K562 (cell line): ENCODE measurements around the gene PRUNE1. TPM values are rescaled to one million over a fixed set of nuclear protein-coding genes. Genes with fewer than 3 reads are reported as not detected.
A peak's percentile ranks its signal among the peaks of the same experiment; 100 is the strongest.

Experiments
- ATAC-seq: fragments of 200-7000 bp; cut with Tn5 transposase; 3 replicates; pipeline ENCODE4 v1.9.1; 2020; ENCODE audit warnings: moderate library complexity
- BruUV-seq: library from RNA; stranded (reverse); fragments of 400-500 nt; replicated peaks from 2 replicates; lab custom pipeline; 2021; lab: Mats Ljungman, UMichigan
- CTCF ChIA-PET: fragments of 300-600 bp; formaldehyde crosslinking; extraction: SDS; loops from one replicate; lab custom pipeline; 2021; ENCODE audit warnings: low intra/inter-chr PET ratio; lab: Yijun Ruan, JAX
- POLR2A ChIA-PET: fragments of 300-600, 350-650 bp; sonication (Branson Sonifier 250); formaldehyde crosslinking; extraction: SDS; loops from one replicate; lab custom pipeline; 2021; ENCODE audit warnings: antibody characterized with exemption, inconsistent platforms; lab: Yijun Ruan, JAX
- DNase-seq, 4 experiments: peaks; one replicate each; pipeline versions ENCODE4 v3.0.0 to v3.0.0-alpha.2; 2011 to 2018; ENCODE audit warnings: low spot score in 3 of 4, mixed read lengths in 3 of 4; ENCODE audit errors: extremely low read depth in 1 of 4
- FAIRE-seq: peaks from 2 replicates; lab custom pipeline; 2011; peaks lifted over from hg19 to GRCh38; lab: Jason Lieb, UNC
- H2AFZ ChIP-seq: 2 replicates; pipeline ENCODE4 v1.6.0; 2011; ENCODE audit warnings: low read depth, low read length, control low read depth, inconsistent platforms
- H3K27ac ChIP-seq: fragments of 200-600 bp; 3 replicates; pipeline ENCODE4 v1.8.0; 2011; ENCODE audit warnings: low read depth, mild to moderate bottlenecking, control low read depth, inconsistent platforms, low read length, moderate library complexity, mixed read lengths; ENCODE audit errors: extremely low read depth
- H3K27me3 ChIP-seq, 2 experiments: fragments of 300-600 bp in 1 of 2; 2 replicates in 1 of 2; 3 replicates in 1 of 2; pipeline versions ENCODE4 v1.6.0 to v1.8.0; 2011; ENCODE audit warnings: inconsistent platforms in 2 of 2, low read length in 2 of 2, mild to moderate bottlenecking in 1 of 2, mixed read lengths in 1 of 2, moderate library complexity in 1 of 2; ENCODE audit not compliant: control insufficient read depth in 2 of 2, insufficient read depth in 2 of 2
- H3K36me3 ChIP-seq: fragments of 300-600 bp; 3 replicates; pipeline ENCODE4 v1.8.0; 2011; ENCODE audit warnings: mild to moderate bottlenecking, low read length, inconsistent platforms; ENCODE audit not compliant: control insufficient read depth, insufficient read depth
- H3K4me1 ChIP-seq, 2 experiments: fragments of 200-600 bp in 1 of 2; replicated peaks in 1 of 2; 2 replicates in 1 of 2; 3 replicates in 1 of 2; pipeline versions ENCODE4 v1.5.1 to v1.8.0; 2011; ENCODE audit warnings: inconsistent platforms in 2 of 2, low read length in 2 of 2, mild to moderate bottlenecking in 1 of 2, mixed read lengths in 1 of 2, moderate library complexity in 1 of 2; ENCODE audit not compliant: control insufficient read depth in 2 of 2, insufficient read depth in 2 of 2
- H3K4me2 ChIP-seq: 2 replicates; pipeline ENCODE4 v1.6.1; 2011; ENCODE audit warnings: low read length, control low read depth, inconsistent platforms, mixed read lengths; ENCODE audit not compliant: insufficient read depth
- H3K4me3 ChIP-seq: fragments of 200-600 bp; sonication (generic), shearing (Covaris generic); 2 replicates; pipeline ENCODE4 v1.5.1; 2016; ENCODE audit warnings: control low read depth, inconsistent platforms
- H3K79me2 ChIP-seq: fragments of 200-600 bp; 3 replicates; pipeline ENCODE4 v1.8.0; 2011; ENCODE audit warnings: low read length, inconsistent platforms; ENCODE audit not compliant: control insufficient read depth, insufficient read depth
- H3K9ac ChIP-seq, 2 experiments: 2 replicates each; pipeline versions ENCODE4 v1.6.0 to v1.6.1; 2011; ENCODE audit warnings: low read depth in 2 of 2, low read length in 2 of 2, control low read depth in 1 of 2, inconsistent platforms in 1 of 2, mild to moderate bottlenecking in 1 of 2, mixed read lengths in 1 of 2; ENCODE audit not compliant: insufficient read depth in 1 of 2
- H3K9me1 ChIP-seq: one replicate; pipeline ENCODE4 v1.6.0; 2011; ENCODE audit warnings: inconsistent platforms, mild to moderate bottlenecking, low read length, moderate library complexity; ENCODE audit not compliant: control insufficient read depth, insufficient read depth
- H3K9me3 ChIP-seq: replicated peaks from 2 replicates; pipeline ENCODE4 v1.5.1; 2011; ENCODE audit warnings: low read depth, low read length, inconsistent platforms; ENCODE audit not compliant: control insufficient read depth, insufficient read depth
- H4K20me1 ChIP-seq: replicated peaks from 2 replicates; pipeline ENCODE4 v1.6.1; 2011; ENCODE audit warnings: low read length, inconsistent platforms, mixed read lengths; ENCODE audit not compliant: control insufficient read depth, insufficient read depth
- GTF2E2 ChIP-seq: fragments of 200-800 bp; sonication (Bioruptor generic); IDR thresholded peaks from 2 replicates; pipeline ENCODE4 v1.6.1; 2016; ENCODE audit warnings: missing genetic modification characterization, missing compliant biosample characterization
- KHSRP ChIP-seq: fragments of 450-650 bp; IDR thresholded peaks from 2 replicates; pipeline ENCODE4 v1.6.1; 2017
- RBFOX2 ChIP-seq: fragments of 200-400 bp; formaldehyde crosslinking; IDR thresholded peaks from 2 replicates; pipeline ENCODE4 v1.6.1; 2017; ENCODE audit warnings: low read depth, mild to moderate bottlenecking, low read length, moderate library complexity
- RBM15 ChIP-seq: fragments of 200-400 bp; formaldehyde crosslinking; IDR thresholded peaks from 2 replicates; pipeline ENCODE4 v1.6.1; 2018; ENCODE audit warnings: mild to moderate bottlenecking, low read length, moderate library complexity; ENCODE audit not compliant: insufficient read depth
- TEAD1 ChIP-seq, 2 experiments: fragments of 450-650 bp in 1 of 2; sonication (generic) in 1 of 2; formaldehyde crosslinking; IDR thresholded peaks; 2 replicates each; pipeline versions ENCODE4 v1.4.0 to v1.8.0; 2020 to 2022; ENCODE audit warnings: mild to moderate bottlenecking in 2 of 2, missing genetic modification reagents in 1 of 2
- WGBS: fragments of 100-300 bp; shearing (Covaris generic); methylation state at CpG from one replicate; pipeline ENCODE4 v1.1.6; 2016; ENCODE audit warnings: low coverage, mixed read lengths; ENCODE audit not compliant: insufficient coverage; ENCODE audit errors: missing lambda C conversion rate; 5-methylcytosine and 5-hydroxymethylcytosine counted together
- in situ Hi-C: fragments of 300-500 bp; cut with MboI; formaldehyde crosslinking; loops from 4 replicates; pipeline ENCODE4 v1.15.0; 2018; ENCODE audit warnings: inconsistent platforms, mixed read lengths
- intact Hi-C: fragments of 100-400 bp; cut with micrococcal nuclease; formaldehyde crosslinking; loops from 2 replicates; pipeline ENCODE4 v1.14.2; 2022
- polyA plus RNA-seq, 8 experiments: library from polyadenylated mRNA; depleted of rRNA in 4 of 8; stranded (reverse) in 5 of 8; unstranded in 3 of 8; fragments of >200 nt; fragmentation: Nextera tagmentation in 2 of 8; fragmentation: Illumina TruSeq in 1 of 8; extraction: Ambion mirVana in 2 of 8; extraction: Trizol in 1 of 8; gene quantifications; 2 replicates each; pipeline versions ENCODE4 v1.2.1 to v1.2.3, GENCODE V29; 2011 to 2014; ENCODE audit warnings: inconsistent platforms in 1 of 8, missing spikeins in 1 of 8
- total RNA-seq, 7 experiments: library from RNA; depleted of rRNA in 6 of 7; stranded (reverse); fragments of >200 nt in 6 of 7; fragmentation: Illumina TruSeq in 2 of 7; extraction: Trizol in 2 of 7; gene quantifications; 2 replicates each; pipeline versions ENCODE4 v1.2.1 to v1.2.3, GENCODE V29; 2011 to 2021; ENCODE audit warnings: low replicate concordance in 1 of 7
- TF ChIP-seq, protein P1 (sequence below): sonication (generic); formaldehyde crosslinking; IDR thresholded peaks from 2 replicates; pipeline ENCODE4 v1.8.0; 2023; ENCODE audit warnings: missing genetic modification reagents, mild to moderate bottlenecking, borderline replicate concordance

Gene PRUNE1
- total and polyA plus RNA-seq, 9 of the 15 experiments (the other 6 are each of a cell fraction or from before 2014, with no cell fraction given) = 16.7 to 48.3 (median 26.2) TPM

GRCh38 chr1:150969626-150970025, 38.6 kb upstream of the PRUNE1 start:
- peaks cover 5% of the 10 kb centered on the region for H3K9me1 ChIP-seq
- H3K9me3 ChIP-seq = no peaks in the 10 kb centered on the region
- H4K20me1 ChIP-seq = peaks cover 38% of the 10 kb centered on the region
- FAIRE-seq (no peak), ATAC-seq (no peak), DNase-seq (no peak)
- in situ Hi-C loops (no loop called here), intact Hi-C loops (loop anchor here (10.0 kb wide), 1 partner anchor 355 kb away; no protein-coding TSS in a partner anchor)
- CTCF ChIA-PET = no interaction called here
- H3K9ac ChIP-seq = no peak overlapping the region
- POLR2A ChIA-PET = interaction anchor here (0.7 to 7.5 kb wide), 4 partner anchors 8 to 540 kb away, joined by 3 to 64 read pairs (median 4); no protein-coding TSS in a partner anchor
- no peak overlapping the region for H3K27ac ChIP-seq
- WGBS = 89% methylated on average over 3 of the region's 3 CpGs
- peaks cover 30 to 41% of the 10 kb centered on the region in 2 experiments for H3K4me1 ChIP-seq
- TF ChIP-seq TEAD1 (CRISPR knock-in tag; IDR thresholded peaks at IDR 0.05) (no peak), RBFOX2 (0 out of 2 replicates have a peak, but pooled peaks have one; percentile 11)
- no peak overlapping the region for H2AFZ ChIP-seq
- H3K36me3 ChIP-seq = peaks cover 78% of the 10 kb centered on the region
- H3K79me2 ChIP-seq = peaks cover 64% of the 10 kb centered on the region
- H3K4me2 ChIP-seq = no peak overlapping the region
- no peak overlapping the region for H3K4me3 ChIP-seq
- H3K27me3 ChIP-seq = no peaks in the 10 kb centered on the region
- BruUV-seq = no TSS peak

GRCh38 chr1:150970808-150971582, 37.3 kb upstream of the PRUNE1 start:
- peaks cover 77% of the 10 kb centered on the region for H3K79me2 ChIP-seq
- no peak overlapping the region for H3K4me3 ChIP-seq
- peak overlapping the region in 1 of 2 experiments; percentile 81; a peak in 2 of 4 replicates for H3K9ac ChIP-seq
- ATAC-seq (peak; percentile 4; the same call in 1 of the 3 replicates), FAIRE-seq (no peak), DNase-seq (peak in 1 of 4 experiments; percentile 55)
- H3K4me2 ChIP-seq = peak overlapping the region; percentile 92
- intact Hi-C loops = loop anchor here (10.0 kb wide), 1 partner anchor 356 kb away; no protein-coding TSS in a partner anchor
- POLR2A ChIA-PET = interaction anchor here (0.6 to 7.5 kb wide), 7 partner anchors 8 to 396 kb away, joined by 3 to 64 read pairs (median 4); partner anchors contain the start of genes ANXA9 and MCL1
- H3K36me3 ChIP-seq = peaks cover 66% of the 10 kb centered on the region; the same call in 2 of the 3 replicates
- H2AFZ ChIP-seq = no peak overlapping the region
- H3K9me1 ChIP-seq = peaks cover 5% of the 10 kb centered on the region
- H4K20me1 ChIP-seq = peaks cover 38% of the 10 kb centered on the region
- no peaks in the 10 kb centered on the region for H3K9me3 ChIP-seq
- peak overlapping the region; percentile 26; the same call in 1 of the 3 replicates for H3K27ac ChIP-seq
- peaks cover 32 to 48% of the 10 kb centered on the region in 2 experiments for H3K4me1 ChIP-seq
- 37% methylated on average over 11 of the region's 11 CpGs for WGBS
- in situ Hi-C loops = no loop called here
- CTCF ChIA-PET = interaction anchor here (0.7 kb wide), 1 partner anchor 277 kb away, joined by 3 read pairs; no protein-coding TSS in a partner anchor
- H3K27me3 ChIP-seq = no peaks in the 10 kb centered on the region
- no TSS peak for BruUV-seq
- TF ChIP-seq RBM15 = no peak
- TF ChIP-seq KHSRP = no peak
- TF ChIP-seq GTF2E2 = no peak
- TF ChIP-seq, protein P1, sequence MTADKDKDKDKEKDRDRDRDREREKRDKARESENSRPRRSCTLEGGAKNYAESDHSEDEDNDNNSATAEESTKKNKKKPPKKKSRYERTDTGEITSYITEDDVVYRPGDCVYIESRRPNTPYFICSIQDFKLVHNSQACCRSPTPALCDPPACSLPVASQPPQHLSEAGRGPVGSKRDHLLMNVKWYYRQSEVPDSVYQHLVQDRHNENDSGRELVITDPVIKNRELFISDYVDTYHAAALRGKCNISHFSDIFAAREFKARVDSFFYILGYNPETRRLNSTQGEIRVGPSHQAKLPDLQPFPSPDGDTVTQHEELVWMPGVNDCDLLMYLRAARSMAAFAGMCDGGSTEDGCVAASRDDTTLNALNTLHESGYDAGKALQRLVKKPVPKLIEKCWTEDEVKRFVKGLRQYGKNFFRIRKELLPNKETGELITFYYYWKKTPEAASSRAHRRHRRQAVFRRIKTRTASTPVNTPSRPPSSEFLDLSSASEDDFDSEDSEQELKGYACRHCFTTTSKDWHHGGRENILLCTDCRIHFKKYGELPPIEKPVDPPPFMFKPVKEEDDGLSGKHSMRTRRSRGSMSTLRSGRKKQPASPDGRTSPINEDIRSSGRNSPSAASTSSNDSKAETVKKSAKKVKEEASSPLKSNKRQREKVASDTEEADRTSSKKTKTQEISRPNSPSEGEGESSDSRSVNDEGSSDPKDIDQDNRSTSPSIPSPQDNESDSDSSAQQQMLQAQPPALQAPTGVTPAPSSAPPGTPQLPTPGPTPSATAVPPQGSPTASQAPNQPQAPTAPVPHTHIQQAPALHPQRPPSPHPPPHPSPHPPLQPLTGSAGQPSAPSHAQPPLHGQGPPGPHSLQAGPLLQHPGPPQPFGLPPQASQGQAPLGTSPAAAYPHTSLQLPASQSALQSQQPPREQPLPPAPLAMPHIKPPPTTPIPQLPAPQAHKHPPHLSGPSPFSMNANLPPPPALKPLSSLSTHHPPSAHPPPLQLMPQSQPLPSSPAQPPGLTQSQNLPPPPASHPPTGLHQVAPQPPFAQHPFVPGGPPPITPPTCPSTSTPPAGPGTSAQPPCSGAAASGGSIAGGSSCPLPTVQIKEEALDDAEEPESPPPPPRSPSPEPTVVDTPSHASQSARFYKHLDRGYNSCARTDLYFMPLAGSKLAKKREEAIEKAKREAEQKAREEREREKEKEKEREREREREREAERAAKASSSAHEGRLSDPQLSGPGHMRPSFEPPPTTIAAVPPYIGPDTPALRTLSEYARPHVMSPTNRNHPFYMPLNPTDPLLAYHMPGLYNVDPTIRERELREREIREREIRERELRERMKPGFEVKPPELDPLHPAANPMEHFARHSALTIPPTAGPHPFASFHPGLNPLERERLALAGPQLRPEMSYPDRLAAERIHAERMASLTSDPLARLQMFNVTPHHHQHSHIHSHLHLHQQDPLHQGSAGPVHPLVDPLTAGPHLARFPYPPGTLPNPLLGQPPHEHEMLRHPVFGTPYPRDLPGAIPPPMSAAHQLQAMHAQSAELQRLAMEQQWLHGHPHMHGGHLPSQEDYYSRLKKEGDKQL (CRISPR knock-in tag) = no peak
